Retinal pigment epithelial cell (primary cell): Measurements from ENCODE around the gene VWA8.

ENCODE experiments used
- DNase-seq: peaks from one replicate; pipeline ENCODE4 v3.0.0-alpha.2; 2010; ENCODE audit warnings: low read depth
- H3K4me3 ChIP-seq: 2 replicates; pipeline ENCODE4 v1.5.1; 2011; ENCODE audit warnings: mild to moderate bottlenecking, low read length, control low read depth, moderate library complexity
- CTCF ChIP-seq: conservative IDR thresholded peaks from 2 replicates; pipeline ENCODE4 v1.5.1; 2011; ENCODE audit warnings: low read depth, low read length, control low read depth, inconsistent platforms

Gene VWA8

DNA sequence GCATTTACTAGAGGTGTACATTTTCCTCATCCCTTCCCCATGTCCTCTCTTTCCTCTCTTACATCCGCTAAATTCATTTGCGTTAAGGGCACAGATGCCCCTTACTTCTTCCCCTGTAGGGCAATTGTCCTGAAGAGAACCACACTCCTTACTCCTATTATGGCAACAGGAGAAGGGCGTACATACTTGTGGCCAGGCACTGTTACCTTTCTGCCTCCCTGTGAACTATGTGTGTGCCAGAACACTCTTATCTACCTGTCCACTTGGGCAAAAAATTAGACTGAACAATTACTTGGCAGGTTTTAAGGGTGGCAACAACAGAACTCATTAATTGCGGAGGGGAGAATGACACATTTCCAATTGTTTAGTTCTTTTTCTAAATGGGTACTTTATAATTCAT lies 351.1 kb downstream of the VWA8 start:
- DNase-seq: no peak
- TF ChIP-seq CTCF: no peak

GRCh38 chr13:41608839-41609177 lies 352.1 kb downstream of the VWA8 start:
- DNase-seq: no peak
- TF ChIP-seq CTCF: no peak
- H3K4me3 ChIP-seq: no peak overlapping the region

More for the DNA sequence above, 351.1 kb downstream of the VWA8 start:
- H3K4me3 ChIP-seq: no peak overlapping the region

DNA sequence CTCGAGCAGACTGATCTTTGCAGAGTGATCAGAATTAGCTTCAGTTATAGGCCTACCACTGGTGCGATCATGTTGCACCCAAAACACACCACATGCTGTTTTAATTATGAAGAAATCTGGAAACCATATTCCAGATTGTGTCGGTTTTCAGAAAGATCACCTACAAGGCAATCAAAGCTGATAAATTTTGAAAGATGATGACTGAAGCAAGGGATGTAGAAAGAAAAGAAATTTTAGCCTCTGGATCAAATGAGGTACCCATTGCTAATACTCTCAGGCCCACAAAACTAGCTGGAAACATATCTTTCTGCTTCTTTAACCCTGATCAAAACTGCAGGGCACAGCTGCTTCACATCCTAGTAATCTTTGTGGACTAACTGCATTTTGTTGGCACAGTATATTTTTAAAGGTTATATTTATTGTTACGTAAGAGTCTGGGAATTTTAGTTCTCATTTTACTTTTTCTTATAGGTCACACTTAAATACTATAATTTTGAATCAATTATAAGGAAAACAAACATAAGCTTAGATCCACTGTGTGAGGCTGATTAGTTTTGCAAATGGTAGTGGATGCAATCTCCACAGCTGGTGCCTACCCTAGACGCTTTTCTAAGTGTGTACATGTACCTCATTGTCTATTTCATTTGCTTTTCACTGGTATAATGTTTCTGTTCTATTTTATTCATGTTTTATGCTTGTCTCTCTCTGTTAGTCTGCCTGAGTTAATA lies 352.6 kb downstream of the VWA8 start:
- no peak for DNase-seq
- no peak for TF ChIP-seq CTCF
- no peak overlapping the region for H3K4me3 ChIP-seq

DNA sequence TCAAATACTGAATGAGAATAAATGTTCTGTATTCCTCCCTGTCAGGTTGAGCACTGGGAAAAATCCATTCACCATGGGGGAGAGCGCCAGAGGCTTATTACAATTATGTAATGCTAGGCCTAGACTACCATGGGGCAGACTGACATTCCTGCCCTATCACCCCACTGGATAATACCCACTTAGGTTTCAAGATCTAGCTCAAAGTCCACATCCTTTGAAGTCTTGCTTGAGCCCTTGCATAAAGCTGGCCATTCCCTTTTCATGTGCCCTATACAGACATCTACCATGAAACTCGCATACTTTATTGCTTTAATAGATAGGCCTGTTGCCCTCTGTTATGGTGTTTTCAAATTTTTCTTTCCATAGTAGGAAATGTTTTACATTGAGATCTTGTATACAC lies 354.3 kb downstream of the VWA8 start:
- no peak for DNase-seq
- TF ChIP-seq CTCF: no peak
- H3K4me3 ChIP-seq: no peak overlapping the region

- no peak overlapping the region for H3K4me3 ChIP-seq
- peak; percentile 9 for TF ChIP-seq CTCF
- no peak for DNase-seq
Measured at GRCh38 chr13:41605319-41606285, 355.3 kb downstream of the VWA8 start.

- no peak for TF ChIP-seq CTCF
- DNase-seq: no peak
- no peak overlapping the region for H3K4me3 ChIP-seq
Measured at GRCh38 chr13:41603917-41604316, 357.0 kb downstream of the VWA8 start.
